NCI-H460 (cell line): ENCODE measurements around the gene TRIP10. TPM values are rescaled to one million over a fixed set of nuclear protein-coding genes. Genes with fewer than 3 reads are reported as not detected.
A peak's percentile ranks its signal among the peaks of the same experiment; 100 is the strongest.
"Not testable (repeated sequence)": the region's sequence is repeated elsewhere in the genome, so short reads cannot be mapped to it uniquely, and the experiment has no call there.

Experiments used
- DNase-seq: peaks from one replicate; pipeline ENCODE4 v3.0.0-alpha.2; 2016; ENCODE audit warnings: low read depth; ENCODE audit errors: extremely low read depth
- polyA plus RNA-seq: library from polyadenylated mRNA; depleted of rRNA; stranded (reverse); fragments of >200 nt; gene quantifications from 2 replicates; pipeline ENCODE4 v1.2.3, GENCODE V29; 2014; cell fraction: nucleus; rRNA removed
- total RNA-seq: library from RNA; depleted of rRNA; stranded (reverse); fragments of >200 nt; shearing (Covaris generic); gene quantifications from 2 replicates; pipeline ENCODE4 v1.2.3, GENCODE V29; 2014; rRNA removed

The TRIP10 gene, protein sequence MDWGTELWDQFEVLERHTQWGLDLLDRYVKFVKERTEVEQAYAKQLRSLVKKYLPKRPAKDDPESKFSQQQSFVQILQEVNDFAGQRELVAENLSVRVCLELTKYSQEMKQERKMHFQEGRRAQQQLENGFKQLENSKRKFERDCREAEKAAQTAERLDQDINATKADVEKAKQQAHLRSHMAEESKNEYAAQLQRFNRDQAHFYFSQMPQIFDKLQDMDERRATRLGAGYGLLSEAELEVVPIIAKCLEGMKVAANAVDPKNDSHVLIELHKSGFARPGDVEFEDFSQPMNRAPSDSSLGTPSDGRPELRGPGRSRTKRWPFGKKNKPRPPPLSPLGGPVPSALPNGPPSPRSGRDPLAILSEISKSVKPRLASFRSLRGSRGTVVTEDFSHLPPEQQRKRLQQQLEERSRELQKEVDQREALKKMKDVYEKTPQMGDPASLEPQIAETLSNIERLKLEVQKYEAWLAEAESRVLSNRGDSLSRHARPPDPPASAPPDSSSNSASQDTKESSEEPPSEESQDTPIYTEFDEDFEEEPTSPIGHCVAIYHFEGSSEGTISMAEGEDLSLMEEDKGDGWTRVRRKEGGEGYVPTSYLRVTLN
- 45.1 and 49.2 TPM in 2 replicates for total RNA-seq
- 58.8 and 61.5 TPM in 2 replicates for polyA plus RNA-seq

DNA sequence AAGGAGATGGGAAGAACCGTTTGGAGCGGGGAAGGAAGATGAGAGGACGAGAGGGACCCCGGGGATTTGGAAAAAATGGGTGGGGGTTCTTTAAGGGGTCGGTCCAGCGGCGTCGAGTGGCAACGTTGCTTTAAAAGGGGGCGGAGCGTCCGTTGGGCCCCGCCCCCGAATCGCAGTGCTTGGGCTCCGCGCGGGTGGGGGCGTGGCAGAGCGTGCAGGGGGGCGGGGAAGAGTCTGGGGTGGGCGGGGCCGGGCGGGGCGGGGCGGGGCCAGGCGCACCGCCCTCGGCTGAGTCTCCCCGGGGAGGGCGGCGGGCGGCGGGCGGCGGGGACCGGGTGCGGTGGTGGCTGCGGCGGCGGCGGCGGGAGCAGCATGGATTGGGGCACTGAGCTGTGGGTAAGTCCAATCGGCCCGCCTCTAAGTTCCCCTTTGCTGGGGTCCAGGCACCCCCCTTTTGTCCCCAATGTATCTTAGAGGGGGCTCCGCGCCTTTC is at the start of gene TRIP10:
TSS of gene TRIP10 (plus strand) at position 291 of the 493 bp plus-strand sequence. CDS start at position 373, 82 bp downstream.
- peak; percentile 61 for DNase-seq

DNA sequence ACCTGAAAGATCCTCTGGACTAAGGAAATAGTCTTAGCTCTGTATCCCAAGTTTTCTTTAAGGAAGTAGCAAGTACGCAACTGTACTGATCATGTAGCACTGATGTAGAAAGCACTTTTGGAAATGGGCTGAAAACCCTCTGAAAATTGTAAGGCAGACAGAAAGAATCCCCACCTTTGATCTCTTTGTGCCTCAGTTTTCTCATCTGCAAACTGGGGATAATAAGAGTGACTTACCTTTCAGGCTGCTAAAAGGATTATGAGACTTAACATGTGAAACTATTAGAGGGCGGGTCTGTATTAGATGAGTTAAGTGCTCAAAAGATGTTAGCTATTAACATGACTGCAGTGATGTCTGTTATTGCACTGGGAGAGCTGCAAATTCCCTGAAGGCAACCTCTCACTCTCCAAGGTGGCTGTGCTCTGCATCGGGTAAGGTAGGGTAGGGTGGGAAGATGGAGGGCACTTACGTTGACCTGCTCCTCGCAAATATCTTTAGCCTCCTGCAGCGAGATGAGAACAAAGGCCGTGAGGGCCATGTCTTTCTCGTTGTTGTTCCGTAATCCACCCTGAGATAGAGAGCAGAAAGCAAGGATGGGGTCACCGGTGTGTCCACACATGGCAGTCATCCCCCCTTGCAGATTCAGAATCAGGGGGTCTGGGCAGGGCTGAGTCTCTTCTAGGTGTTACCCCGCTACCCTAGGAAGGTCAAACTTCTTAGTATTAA is 49.2 kb upstream of the TRIP10 start:
- no peak for DNase-seq

DNA sequence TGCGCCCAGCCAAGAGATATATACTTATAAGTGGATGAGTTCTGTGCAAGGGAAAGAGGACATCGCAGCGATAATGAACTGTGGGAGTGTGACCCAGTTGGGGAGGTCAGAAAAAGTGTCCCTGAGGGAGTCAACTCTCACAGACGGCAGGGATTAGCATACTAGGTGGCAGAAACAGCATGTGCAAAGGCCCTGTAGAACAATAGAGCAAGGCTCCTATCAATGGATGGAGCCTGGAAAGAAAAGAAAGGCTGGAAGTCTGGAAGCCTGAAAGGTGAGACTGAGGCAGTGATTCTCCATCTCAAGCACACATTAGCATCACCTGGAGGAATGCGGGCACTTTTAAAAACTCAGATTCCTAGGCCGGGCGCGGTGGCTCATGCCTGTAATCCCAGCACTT is 48.1 kb upstream of the TRIP10 start:
- no peak for DNase-seq

DNA sequence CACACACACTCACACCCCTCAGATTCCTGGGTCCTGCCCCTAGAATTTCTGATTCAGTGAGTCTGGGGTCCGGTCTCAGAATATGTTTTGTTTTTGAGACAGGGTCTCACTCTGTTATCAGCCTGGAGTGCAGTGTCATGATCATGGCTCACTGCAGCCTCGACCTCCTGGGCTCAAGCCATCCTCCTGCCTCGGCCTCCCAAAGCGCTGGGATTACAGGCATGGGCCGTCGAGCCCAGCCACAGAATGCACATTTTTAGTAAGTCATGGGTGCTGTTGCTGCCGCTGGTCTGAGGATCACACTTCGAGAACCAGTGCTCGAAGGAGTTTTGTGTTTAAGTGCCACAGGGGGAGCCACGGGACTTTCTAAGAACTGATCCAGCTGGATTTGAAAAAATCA is 47.5 kb upstream of the TRIP10 start:
- no peak for DNase-seq

DNA sequence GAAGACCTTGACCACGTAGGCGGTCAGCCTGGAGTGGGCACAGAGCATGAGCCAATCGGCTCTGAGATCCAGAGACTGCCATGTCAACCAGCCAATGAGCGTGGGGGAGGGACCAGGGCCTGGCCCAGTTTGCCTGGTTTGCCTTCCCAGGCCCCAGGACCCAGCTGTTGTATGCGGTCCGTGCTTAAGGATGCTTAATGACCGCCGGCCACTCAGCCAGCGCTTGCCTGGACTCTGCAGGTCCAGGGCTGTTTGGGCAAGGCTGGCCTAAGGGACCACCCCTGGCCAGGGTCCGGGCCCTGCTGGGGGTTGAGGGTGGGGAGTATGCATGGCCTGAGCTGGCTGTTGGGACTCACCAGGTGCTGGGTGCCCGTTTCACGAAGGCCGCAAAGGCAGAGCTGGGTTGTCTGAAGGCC is 46.4 kb upstream of the TRIP10 start:
- DNase-seq: no peak

DNA sequence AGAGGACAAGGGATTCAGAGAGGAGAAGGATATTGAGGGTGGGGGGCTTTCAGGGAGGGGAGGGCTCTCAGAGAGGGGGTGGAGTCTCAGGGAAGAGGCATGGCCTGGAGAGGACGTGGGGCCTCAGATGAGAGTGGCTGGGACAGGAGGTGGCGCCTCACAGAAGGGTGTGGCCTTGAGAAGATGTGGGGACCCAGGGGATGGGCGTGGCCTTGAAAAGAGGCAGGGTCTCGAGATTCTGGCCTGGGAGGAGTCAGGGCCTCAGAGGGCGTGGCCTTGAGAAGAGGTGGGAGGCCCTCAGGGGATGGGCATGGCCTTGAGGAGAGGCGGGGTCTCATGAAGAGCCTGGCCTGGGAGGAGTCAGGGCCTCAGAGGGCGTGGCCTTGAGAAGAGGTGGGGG is 45.8 kb upstream of the TRIP10 start:
- DNase-seq: no peak

DNA sequence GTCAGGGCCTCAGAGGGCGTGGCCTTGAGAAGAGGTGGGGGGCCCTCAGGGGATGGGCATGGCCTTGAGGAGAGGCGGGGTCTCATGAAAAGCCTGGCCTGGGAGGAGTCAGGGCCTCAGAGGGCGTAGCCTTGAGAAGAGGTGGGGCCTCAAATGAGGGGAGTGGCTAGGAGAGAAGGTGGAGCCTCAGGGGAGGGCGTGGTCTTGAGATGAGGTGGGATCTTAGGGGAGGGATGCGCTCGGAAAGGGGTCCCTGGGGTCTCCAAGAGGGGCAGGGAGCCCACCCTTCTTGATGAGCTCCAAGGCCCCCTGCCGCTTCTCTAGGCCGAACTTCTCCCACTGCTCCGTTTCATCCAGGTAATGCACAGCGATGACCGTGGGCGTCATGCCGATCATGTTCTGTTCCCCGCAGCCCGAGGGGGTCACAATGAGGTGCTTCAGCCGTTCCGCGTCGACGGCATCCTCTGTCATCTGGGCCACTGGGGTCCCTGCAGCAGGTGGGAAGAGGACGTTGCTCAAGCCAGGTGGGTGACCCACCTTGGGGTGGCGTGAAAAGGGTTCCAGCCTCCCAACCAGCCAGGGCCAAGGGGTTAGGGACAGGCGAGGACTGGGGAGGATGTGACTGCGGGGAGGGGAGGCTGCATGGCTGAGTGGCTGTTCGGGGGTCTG is 45.2 kb upstream of the TRIP10 start:
- DNase-seq: no peak

DNA sequence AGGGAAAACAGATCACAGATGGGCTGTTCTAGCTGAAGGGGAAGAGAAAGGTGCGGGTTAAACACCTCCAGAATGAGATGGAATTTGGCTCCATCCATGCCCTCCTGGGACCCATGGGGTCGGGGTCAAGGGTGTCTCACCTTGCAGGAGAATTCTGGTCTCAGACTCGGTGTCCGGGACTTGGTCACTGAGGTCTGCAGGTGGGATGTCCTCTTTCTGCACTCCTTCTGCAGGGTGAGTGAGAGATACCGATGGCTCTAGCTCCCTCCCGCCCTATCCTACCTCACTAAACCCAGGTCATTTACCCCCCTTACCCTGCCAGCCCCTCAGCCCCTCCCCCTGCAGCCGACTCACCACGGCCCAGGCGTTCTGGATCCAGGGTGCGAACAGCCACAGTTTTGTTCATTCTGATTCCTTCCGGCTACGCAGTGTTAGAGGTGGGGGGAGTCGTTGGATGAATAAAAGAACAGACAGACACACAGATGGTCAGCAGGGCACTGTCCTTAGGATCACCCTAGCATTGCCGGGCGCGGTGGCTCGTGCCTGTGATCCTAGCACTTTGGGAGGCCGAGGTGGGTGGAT is 43.1 kb upstream of the TRIP10 start:
- no peak for DNase-seq

DNA sequence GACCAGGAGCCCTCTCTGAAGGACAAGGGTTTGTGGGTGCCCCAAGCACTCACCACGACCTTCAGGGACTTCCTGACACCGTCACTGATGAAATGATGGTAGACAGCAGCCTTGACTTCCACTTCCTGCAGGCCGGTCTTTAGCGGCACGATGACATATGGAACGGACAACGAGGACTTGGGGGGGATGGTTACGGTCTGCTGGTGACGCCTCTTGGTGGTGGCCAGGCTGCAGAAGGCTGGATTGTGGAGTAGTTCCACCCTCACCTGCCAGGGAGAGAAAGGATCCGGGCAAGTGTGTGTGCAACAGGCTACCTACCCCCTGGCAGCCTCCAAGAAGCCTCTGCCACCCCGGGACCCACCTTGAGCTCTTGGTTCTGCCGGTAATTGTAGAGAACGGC is 42.2 kb upstream of the TRIP10 start:
- no peak for DNase-seq

DNA sequence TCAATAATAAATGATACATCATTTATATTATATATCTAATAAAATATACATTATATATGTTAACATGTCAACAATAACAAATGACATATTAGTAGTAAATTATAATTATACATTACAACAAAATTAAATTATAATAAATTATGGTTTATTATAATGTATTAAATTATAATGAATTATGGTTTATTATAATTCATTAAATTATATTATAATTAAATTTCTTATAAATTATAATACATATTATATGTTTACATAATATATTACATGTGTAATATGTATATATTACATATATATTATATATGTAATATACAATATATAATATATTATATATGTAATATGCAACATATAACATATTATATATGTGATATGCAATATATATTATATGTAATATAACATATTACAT is 39.5 kb upstream of the TRIP10 start:
- DNase-seq: no peak

DNA sequence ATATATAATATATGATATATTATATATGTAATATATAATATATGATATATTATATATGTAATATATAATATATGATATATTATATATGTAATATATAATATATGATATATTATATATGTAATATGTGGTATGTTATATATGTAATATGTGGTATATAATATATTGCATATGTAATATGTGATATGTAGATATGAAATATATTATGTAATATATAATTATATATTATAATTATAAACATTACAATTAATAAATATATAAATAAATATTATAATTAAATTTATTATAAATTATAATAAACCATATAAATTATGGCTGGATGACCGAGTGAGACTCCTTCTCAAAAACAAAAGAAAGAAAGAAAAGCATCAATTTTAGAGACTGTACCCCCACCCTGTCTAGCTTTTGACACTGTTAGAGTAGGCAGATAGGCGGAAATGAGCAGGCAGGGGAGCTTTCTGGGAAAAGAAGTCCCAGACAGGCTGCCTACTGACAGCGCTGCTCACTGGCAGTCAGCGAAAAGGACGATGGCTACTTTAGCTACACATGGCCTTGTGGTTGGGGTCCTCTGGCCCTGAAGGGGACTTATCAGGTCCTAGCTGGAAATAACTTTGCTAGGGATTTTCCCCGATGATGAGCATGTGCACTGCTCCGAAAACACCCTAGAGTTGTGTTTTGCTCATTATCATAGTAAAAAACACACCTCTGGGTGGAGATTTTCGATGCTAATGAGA is 38.7 kb upstream of the TRIP10 start:
- DNase-seq: no peak

DNA sequence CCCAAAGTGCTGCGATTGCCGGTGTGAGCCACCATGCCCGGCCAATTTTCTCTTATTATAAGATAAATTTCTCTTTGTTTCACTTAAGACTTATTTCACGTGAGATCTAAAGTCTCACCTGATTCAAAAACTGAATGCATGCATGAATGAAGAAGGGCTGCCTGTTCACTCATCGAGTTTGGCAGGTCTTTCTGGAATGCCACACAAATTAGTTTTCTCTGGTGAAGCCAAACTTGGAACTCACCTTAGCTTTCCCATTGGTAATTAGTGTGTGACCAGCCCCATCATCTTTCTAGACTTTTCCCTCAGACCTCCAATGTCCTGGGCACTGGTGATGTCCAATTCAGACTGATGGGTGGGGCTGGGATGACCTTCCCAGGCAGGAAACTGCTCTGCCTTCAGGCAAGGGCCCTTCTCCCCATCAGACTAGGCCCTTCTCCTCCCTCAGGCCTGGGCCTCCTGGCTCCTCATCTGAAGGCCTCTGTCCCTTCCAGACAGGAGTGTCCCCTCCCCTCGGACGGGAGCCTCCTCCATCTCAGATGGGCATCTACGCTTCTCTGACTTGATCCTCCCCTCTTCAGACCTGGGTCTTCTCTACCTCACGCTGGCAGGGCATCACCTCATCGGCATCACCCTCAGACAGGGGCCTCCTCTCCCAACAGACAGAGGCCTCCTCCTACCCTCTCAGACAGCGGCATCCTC is 33.4 kb upstream of the TRIP10 start:
- no peak for DNase-seq

DNA sequence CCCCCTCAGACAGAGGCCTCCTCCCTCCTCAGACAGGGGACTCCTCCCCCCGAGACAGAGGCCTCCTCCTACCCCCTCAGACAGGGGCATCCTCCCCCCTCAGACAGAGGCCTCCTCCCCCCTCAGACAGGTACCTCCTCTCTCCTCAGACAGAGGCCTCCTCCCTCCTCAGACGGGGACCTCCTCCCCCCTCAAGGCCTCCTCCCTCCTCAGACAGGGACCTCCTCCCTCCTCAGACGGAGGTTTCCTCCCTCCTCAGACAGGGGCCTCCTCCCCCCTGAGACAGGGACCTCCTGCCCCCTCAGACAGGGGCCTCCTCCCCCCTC is 32.9 kb upstream of the TRIP10 start:
- no peak for DNase-seq

DNA sequence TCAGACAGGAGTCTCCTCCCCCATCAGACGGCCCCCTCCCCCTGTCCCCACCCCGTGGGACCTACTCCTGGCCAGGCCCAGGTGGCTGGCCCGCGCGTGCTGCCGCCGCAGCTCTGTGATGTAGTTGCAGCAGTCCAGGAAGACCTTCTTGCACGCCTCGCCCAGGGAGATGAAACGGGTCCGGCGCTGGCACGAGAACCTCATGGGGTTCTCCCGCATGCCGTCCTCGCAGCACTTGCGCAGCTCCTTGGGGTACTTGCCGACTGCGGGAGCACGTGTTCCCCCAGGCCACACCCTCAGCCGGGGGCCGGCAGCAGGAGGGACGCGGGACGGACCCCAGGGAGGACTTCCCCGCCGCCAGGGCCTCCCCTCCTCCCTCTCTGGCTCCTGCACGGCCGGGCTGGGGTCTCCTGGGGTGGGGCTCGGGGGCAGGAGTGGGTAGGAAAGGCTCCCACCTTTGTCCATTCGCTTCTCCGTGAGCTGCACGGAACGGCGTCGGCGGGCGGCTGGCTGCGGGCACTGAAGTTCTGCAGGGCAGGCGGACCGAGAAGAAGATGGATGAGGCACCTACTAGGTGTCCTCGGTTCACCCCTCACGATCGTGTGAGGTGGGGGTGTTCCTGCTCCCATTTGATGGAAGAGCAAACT is 32.3 kb upstream of the TRIP10 start:
- DNase-seq: no peak

DNA sequence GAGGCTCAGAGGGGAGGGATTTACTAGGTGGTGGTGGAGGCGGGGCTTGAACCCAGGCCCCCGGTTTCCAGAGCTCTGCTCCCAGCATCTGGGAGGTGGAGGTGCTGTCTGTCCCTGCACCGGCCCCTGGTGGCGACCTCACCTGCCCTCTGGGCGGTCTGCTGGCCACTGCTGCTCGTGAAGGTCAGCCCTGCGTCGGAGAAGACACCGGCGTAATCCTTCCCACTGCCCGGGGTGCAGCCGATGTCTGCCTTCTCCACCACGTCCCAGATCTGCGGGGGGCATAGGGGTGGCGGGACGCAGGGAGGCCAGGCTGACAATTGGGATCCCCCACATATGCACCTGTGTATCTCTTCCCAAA is 31.8 kb upstream of the TRIP10 start:
- no peak for DNase-seq

DNA sequence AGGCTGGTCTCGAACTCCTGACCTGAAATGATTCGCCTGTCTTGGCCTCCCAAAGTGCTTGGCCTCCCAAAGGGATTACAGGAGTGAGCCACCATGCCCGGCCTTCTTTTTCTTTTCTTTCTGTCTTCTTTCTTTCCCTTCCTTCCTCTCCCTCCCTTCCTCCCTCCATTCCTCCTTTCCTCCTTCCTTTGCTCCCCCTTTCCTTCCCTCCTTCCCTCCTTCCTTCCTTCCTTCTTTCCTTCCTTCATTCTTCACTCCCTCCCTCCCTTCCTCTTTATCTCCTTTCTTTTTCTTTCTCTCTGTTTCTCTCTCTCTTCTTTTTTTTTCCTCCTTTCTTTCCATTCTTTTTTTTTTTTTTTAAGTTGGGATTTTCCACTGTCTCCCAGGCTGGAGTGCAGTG is 31.1 kb upstream of the TRIP10 start:
- DNase-seq: no peak

DNA sequence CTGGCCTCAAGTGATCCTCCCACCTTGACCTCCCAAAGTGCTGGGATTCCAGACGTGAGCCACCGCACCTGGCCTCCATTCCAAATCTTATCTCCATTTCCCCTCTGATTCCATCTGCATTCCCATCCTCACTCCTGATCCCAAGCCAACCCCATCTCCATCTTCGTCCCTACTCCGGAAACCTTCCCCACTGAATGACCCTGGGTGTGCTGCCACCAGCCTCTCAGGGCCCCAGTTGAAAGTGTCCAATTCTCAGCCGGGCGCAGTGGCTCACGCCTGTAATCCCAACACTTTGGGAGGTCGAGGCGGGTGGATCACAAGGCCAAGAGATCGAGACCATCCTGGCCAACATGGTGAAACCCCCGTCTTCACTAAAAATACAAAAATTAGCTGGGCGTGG is 30.6 kb upstream of the TRIP10 start:
- not testable (repeated sequence) for DNase-seq

DNA sequence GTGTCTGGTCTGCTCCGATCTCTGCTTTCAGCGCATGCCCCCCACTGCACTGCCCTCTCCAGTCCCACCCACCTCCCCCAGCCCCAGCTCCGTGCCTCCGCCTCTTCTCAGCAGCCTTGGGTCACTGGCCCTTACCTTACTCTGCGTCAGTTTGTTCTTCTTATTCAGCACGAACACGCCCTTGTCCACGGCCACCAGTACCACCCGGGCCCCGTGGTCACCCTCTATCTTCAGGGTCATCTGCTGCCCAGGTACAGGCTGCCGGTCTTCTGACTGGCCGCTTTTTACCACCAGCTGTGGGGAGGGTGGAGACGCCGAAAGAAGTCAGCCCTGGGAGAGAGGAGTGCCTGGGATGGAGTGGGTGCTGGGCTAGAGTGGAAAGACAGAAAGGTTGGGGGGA is 29.9 kb upstream of the TRIP10 start:
- DNase-seq: no peak
